PC-9 (cell line): ENCODE measurements around the gene SYNPO. TPM values are rescaled to one million over a fixed set of nuclear protein-coding genes. Genes with fewer than 3 reads are reported as not detected.
A peak's percentile ranks its signal among the peaks of the same experiment; 100 is the strongest.

Experiments
- BruUV-seq: library from RNA; stranded (reverse); fragments of 400-500 nt; replicated peaks from 2 replicates; lab custom pipeline; 2021; lab: Mats Ljungman, UMichigan
- CTCF ChIA-PET: fragments of 300-600 bp; sonication (Branson Sonifier 250); formaldehyde crosslinking; loops from one replicate; lab custom pipeline; 2022; ENCODE audit warnings: antibody characterized with exemption; lab: Charles Lee
- POLR2A ChIA-PET: fragments of 300-600 bp; sonication (Branson Sonifier 250); formaldehyde crosslinking; loops from one replicate; lab custom pipeline; 2022; ENCODE audit warnings: antibody characterized with exemption; ENCODE audit not compliant: unreplicated experiment; lab: Charles Lee
- DNase-seq, 2 experiments: peaks; one replicate each; pipeline versions ENCODE4 v3.0.0 to v3.0.0-alpha.2; 2015 to 2022; ENCODE audit warnings: mixed read lengths in 1 of 2
- H2AFZ ChIP-seq: fragments of 200-600 bp; sonication (generic); 2 replicates; pipeline ENCODE4 v1.8.1; 2017; ENCODE audit warnings: antibody characterized with exemption
- H3F3A ChIP-seq: fragments of 200-600 bp; sonication (generic); 2 replicates; pipeline ENCODE4 v1.8.1; 2017; ENCODE audit warnings: antibody characterized with exemption, mild to moderate bottlenecking, low read depth; ENCODE audit not compliant: insufficient read depth
- H3K27ac ChIP-seq: fragments of 200-600 bp; sonication (generic); 2 replicates; pipeline ENCODE4 v1.6.1; 2016; ENCODE audit warnings: mixed run types
- H3K27me3 ChIP-seq: fragments of 200-600 bp; sonication (generic); 2 replicates; pipeline ENCODE4 v1.6.1; 2016; ENCODE audit warnings: low read depth, mixed run types; ENCODE audit not compliant: insufficient read depth
- H3K36me3 ChIP-seq: fragments of 200-600 bp; sonication (generic); 2 replicates; pipeline ENCODE4 v1.6.1; 2016; ENCODE audit warnings: low read depth, mixed run types
- H3K4me1 ChIP-seq: fragments of 200-600 bp; sonication (generic); replicated peaks from 2 replicates; pipeline ENCODE4 v1.6.1; 2016; ENCODE audit warnings: mixed run types; ENCODE audit not compliant: insufficient read depth
- H3K4me2 ChIP-seq: fragments of 200-600 bp; sonication (generic); 2 replicates; pipeline ENCODE4 v1.6.1; 2017; ENCODE audit warnings: mixed run types
- H3K4me3 ChIP-seq: fragments of 200-600 bp; sonication (generic); 2 replicates; pipeline ENCODE4 v1.6.1; 2016; ENCODE audit warnings: mixed run types
- H3K79me2 ChIP-seq: fragments of 200-600 bp; sonication (generic); 2 replicates; pipeline ENCODE4 v1.6.1; 2017; ENCODE audit warnings: low read depth, mixed run types
- H3K9me2 ChIP-seq: fragments of 200-600 bp; sonication (generic); 2 replicates; pipeline ENCODE4 v1.8.1; 2017; ENCODE audit warnings: mild to moderate bottlenecking; ENCODE audit not compliant: insufficient read depth
- H3K9me3 ChIP-seq: fragments of 200-600 bp; sonication (generic); 2 replicates; pipeline ENCODE4 v1.8.1; 2016; ENCODE audit warnings: low read depth; ENCODE audit not compliant: insufficient read depth
- H4K20me1 ChIP-seq: fragments of 200-600 bp; sonication (generic); 2 replicates; pipeline ENCODE4 v1.8.1; 2017; ENCODE audit not compliant: insufficient read depth
- CTCF ChIP-seq: fragments of 200-600 bp; sonication (generic); conservative IDR thresholded peaks from 2 replicates; pipeline ENCODE4 v1.6.1; 2017; ENCODE audit warnings: mixed run types, antibody characterized with exemption, mild to moderate bottlenecking, moderate library complexity
- EZH2 ChIP-seq: fragments of 200-600 bp; sonication (generic); IDR thresholded peaks from 2 replicates; pipeline ENCODE4 v1.8.0; 2017; ENCODE audit warnings: antibody characterized with exemption, low read depth
- intact Hi-C: fragments of 100-400 bp; cut with micrococcal nuclease; formaldehyde crosslinking; loops from one replicate; pipeline ENCODE4 v1.10.0; 2022; ENCODE audit not compliant: unreplicated experiment
- total RNA-seq: library from RNA; stranded (reverse); gene quantifications from 2 replicates; pipeline ENCODE4 v1.2.3, GENCODE V29; 2021

SYNPO gene
- total RNA-seq, 1 experiment from 2014 or later: 2.0 TPM

DNA sequence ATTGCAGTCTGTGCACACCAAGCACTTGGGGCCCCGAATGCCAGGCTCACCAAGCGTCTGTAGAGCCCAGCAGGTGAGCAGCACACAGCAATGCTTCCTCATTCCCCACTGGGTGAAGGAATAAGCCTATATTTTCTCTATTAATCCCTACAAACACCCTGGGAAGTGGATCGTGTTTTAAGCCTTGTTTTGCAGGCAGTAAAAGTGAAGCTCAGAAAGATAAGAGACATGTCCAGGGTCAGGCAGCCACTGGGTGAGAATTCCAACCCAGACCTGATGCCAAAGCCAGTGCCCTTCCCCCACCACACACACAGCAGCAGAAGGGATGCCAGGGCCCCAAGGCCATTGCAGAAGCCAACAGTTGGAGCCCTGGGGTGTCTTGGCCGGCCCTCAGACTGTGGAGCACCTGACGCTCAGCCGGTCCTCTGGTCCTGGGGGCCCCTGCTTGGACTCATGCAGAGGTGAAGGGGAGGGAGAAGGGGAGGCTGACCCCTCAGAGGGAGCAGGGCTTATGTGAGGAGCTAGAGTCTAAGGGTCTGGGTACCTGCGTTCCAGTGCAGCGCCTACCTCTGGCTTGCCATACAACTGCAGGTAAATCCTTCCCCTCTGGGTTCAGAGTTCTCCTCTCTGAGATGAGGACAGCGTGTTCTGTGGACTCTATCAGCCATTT is 26.3 kb upstream of the SYNPO start:
- BruUV-seq: no TSS peak
- Histone ChIP-seq H3K27me3 (peaks cover 19% of the 10 kb centered on the region), H3K4me1 (peaks cover 42% of the 10 kb centered on the region), H2AFZ (no peak overlapping the region), H3K9me2 (no peaks in the 10 kb centered on the region), H3K4me2 (0 out of 2 replicates have a peak overlapping the region, but pooled peaks have one; percentile 6), H3K4me3 (no peak overlapping the region), H3K36me3 (no peaks in the 10 kb centered on the region), H3F3A (peaks cover 28% of the 10 kb centered on the region; the same call in 1 of the 2 replicates), H3K9me3 (no peaks in the 10 kb centered on the region), H4K20me1 (0 out of 2 replicates have a peak, but pooled peaks cover 4% of the 10 kb centered on the region), H3K79me2 (no peaks in the 10 kb centered on the region), H3K27ac (no peak overlapping the region)
- peak in 1 of 2 experiments; percentile 68 for DNase-seq
- intact Hi-C loops: no loop called here
- ChIA-PET CTCF (no interaction called here), POLR2A (no interaction called here)
- TF ChIP-seq CTCF (no peak; the same call in 1 of the 2 replicates), EZH2 (no peak)

DNA sequence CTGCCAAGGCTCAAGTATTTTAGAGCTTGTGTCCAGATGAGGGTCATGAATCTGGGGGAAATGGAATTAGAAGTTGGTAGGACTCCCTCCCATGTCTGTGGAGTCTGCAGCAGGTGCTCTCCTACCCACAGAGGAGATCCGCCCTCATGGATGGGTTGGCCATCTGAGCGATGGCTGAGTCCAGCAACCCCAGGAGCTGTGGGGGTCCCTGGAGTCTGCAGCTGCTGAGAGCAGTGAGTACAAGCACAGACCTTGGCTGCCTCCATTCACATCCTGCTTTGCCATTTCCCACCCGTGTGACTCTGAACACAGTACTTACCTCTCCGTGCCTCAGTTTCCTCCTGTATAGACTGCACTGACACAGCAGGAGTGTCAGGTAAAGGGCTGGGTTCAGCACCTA is 25.8 kb upstream of the SYNPO start:
- intact Hi-C loops: loop anchor here (5.0 kb wide), 1 partner anchor 38 kb away; no protein-coding TSS in a partner anchor
- Histone ChIP-seq H3K79me2 (no peaks in the 10 kb centered on the region), H3K9me2 (no peaks in the 10 kb centered on the region), H3F3A (peaks cover 28% of the 10 kb centered on the region; the same call in 1 of the 2 replicates), H2AFZ (no peak overlapping the region), H3K9me3 (no peaks in the 10 kb centered on the region), H3K4me1 (peaks cover 42% of the 10 kb centered on the region), H3K27ac (no peak overlapping the region), H3K4me3 (no peak overlapping the region), H4K20me1 (0 out of 2 replicates have a peak, but pooled peaks cover 4% of the 10 kb centered on the region), H3K27me3 (peaks cover 19% of the 10 kb centered on the region), H3K4me2 (no peak overlapping the region), H3K36me3 (no peaks in the 10 kb centered on the region)
- BruUV-seq: no TSS peak
- ChIA-PET CTCF (no interaction called here), POLR2A (no interaction called here)
- DNase-seq: no peak
- no peak for TF ChIP-seq EZH2
- no peak; the same call in 1 of the 2 replicates for TF ChIP-seq CTCF

DNA sequence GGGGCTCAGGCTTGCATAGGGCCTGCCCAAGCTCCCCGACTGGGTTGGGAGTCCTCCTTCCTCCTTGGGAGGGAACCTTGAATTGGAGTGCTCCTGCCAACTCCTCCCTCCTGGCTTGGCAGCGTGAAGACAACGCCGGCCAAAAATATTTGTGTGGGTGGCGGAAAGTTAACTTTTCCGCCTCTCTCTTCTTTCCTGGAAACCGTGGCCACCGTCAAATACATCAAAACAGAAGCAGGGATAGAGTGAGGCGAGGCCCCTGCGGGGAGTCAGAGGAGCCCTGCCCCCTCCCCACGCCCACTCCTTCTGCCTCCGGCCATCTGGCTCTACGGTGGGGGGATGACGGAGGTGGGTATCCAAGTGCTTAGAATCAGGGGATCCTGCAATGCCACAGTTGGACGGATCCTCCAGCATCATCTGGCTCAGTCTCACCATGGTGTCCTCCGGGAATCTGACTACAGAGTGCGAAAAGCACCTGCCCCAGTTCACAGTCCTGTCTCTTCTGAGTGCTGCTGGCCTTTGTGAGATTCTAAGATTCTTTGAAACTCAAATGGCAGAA is 25.2 kb upstream of the SYNPO start:
- POLR2A ChIA-PET: no interaction called here
- intact Hi-C loops: loop anchor here (5.0 kb wide), 1 partner anchor 37 kb away; no protein-coding TSS in a partner anchor
- Histone ChIP-seq H3K4me3 (no peak overlapping the region), H3K27me3 (peaks cover 19% of the 10 kb centered on the region), H3K27ac (no peak overlapping the region), H3K4me2 (peak overlapping the region; percentile 36; the same call in 1 of the 2 replicates), H3K79me2 (no peaks in the 10 kb centered on the region), H3F3A (peaks cover 28% of the 10 kb centered on the region; the same call in 1 of the 2 replicates), H3K9me2 (no peaks in the 10 kb centered on the region), H2AFZ (no peak overlapping the region), H3K4me1 (peaks cover 42% of the 10 kb centered on the region), H3K36me3 (no peaks in the 10 kb centered on the region), H3K9me3 (no peaks in the 10 kb centered on the region), H4K20me1 (0 out of 2 replicates have a peak, but pooled peaks cover 4% of the 10 kb centered on the region)
- no TSS peak for BruUV-seq
- peak in 1 of 2 experiments; percentile 19 for DNase-seq
- CTCF ChIA-PET: no interaction called here
- TF ChIP-seq CTCF (no peak), EZH2 (no peak)
